HEK293T (cell line): ENCODE data around the gene ZYG11A.

Source experiments
- BHLHE40 ChIP-seq: fragments of 450-650 bp; IDR thresholded peaks from 2 replicates; pipeline ENCODE4 v1.6.1; 2016; ENCODE audit warnings: mild to moderate bottlenecking, moderate library complexity, borderline replicate concordance
- CTBP1 ChIP-seq: fragments of 450-650 bp; IDR thresholded peaks from 2 replicates; pipeline ENCODE4 v1.6.1; 2016; ENCODE audit warnings: borderline replicate concordance
- SP1 ChIP-seq: fragments of 450-650 bp; IDR thresholded peaks from 2 replicates; pipeline ENCODE4 v1.6.1; 2017
- SUZ12 ChIP-seq: fragments of 450-650 bp; IDR thresholded peaks from 2 replicates; pipeline ENCODE4 v1.6.1; 2016; ENCODE audit warnings: mild to moderate bottlenecking
- TARDBP ChIP-seq: fragments of 450-650 bp; IDR thresholded peaks from 2 replicates; pipeline ENCODE4 v1.6.1; 2016
- ZNF384 ChIP-seq: fragments of 450-650 bp; IDR thresholded peaks from 2 replicates; pipeline ENCODE4 v1.6.1; 2016

GRCh38 chr1:52801011-52801410 lies 41.5 kb upstream of the ZYG11A start:
- TF ChIP-seq SUZ12 (no peak), CTBP1 (no peak), ZNF384 (no peak), TARDBP (no peak), BHLHE40 (no peak), SP1 (no peak)
